Measurements from ENCODE around the gene TLE7. TPM values are rescaled to one million over a fixed set of nuclear protein-coding genes. Genes with fewer than 3 reads are reported as not detected.

TLE7 gene
- total RNA-seq, 4 donors from 2014 or later, result not detected

GRCh38 chr16:71428883-71429282 is 13.0 kb downstream of the TLE7 start:
- DNase-seq (ENCODE audit: extremely low spot score), result no peak
- H3K27ac ChIP-seq (replicated peaks in 1 of 4), result no peak overlapping the region
- WGBS, result 88% methylated on average over 2 of the region's 2 CpGs
- intact Hi-C loops (cut with DNase I), result no loop called here
- TF ChIP-seq CTCF (IDR thresholded peaks at IDR 0.05) (no peak), EP300 (IDR thresholded peaks at IDR 0.05) (no peak), POLR2AphosphoS5 (IDR thresholded peaks at IDR 0.05) (no peak)
- H3K9me3 ChIP-seq, result peaks cover 0 to 8% (median 2%) of the 10 kb centered on the region in 4 donors
- H3K27me3 ChIP-seq, result peaks cover 0 to 75% (median 9%) of the 10 kb centered on the region in 4 donors
- H3K36me3 ChIP-seq, result no peaks in the 10 kb centered on the region
- peaks cover 0 to 4% (median 0%) of the 10 kb centered on the region in 4 donors for H3K4me1 ChIP-seq
- no peak overlapping the region for H3K4me3 ChIP-seq

- DNase-seq (ENCODE audit: extremely low spot score), result no peak
- peaks cover 0 to 4% (median 0%) of the 10 kb centered on the region in 4 donors for H3K4me1 ChIP-seq
- H3K4me3 ChIP-seq, result no peak overlapping the region
- H3K9me3 ChIP-seq, result peaks cover 0 to 8% (median 2%) of the 10 kb centered on the region in 4 donors
- no peaks in the 10 kb centered on the region for H3K36me3 ChIP-seq
- H3K27me3 ChIP-seq, result peaks cover 0 to 80% (median 9%) of the 10 kb centered on the region in 4 donors
- H3K27ac ChIP-seq (replicated peaks in 1 of 4), result no peak overlapping the region
- intact Hi-C loops (cut with DNase I), result no loop called here
- TF ChIP-seq EP300 (IDR thresholded peaks at IDR 0.05), result no peak
- TF ChIP-seq CTCF (IDR thresholded peaks at IDR 0.05), result no peak
These were observed 13.5 kb downstream of the TLE7 start for GRCh38 chr16:71428385-71428784.

GRCh38 chr16:71426880-71427615 is 14.8 kb downstream of the TLE7 start:
- intact Hi-C loops (cut with DNase I), result no loop called here
- Histone ChIP-seq H3K4me3 (no peak overlapping the region), H3K27me3 (peaks cover 0 to 81% (median 9%) of the 10 kb centered on the region in 4 donors), H3K9me3 (peaks cover 0 to 8% (median 2%) of the 10 kb centered on the region in 4 donors), H3K4me1 (peaks cover 0 to 4% (median 0%) of the 10 kb centered on the region in 4 donors), H3K27ac (replicated peaks in 1 of 4) (no peak overlapping the region), H3K36me3 (no peaks in the 10 kb centered on the region)
- TF ChIP-seq POLR2AphosphoS5 (IDR thresholded peaks at IDR 0.05), result no peak
- TF ChIP-seq CTCF (IDR thresholded peaks at IDR 0.05), result no peak
- TF ChIP-seq POLR2A (IDR thresholded peaks at IDR 0.05; ENCODE audit: low read depth), result no peak
- no peak for TF ChIP-seq EP300 (IDR thresholded peaks at IDR 0.05)
- DNase-seq (ENCODE audit: extremely low spot score), result no peak
- WGBS, result 70% methylated on average over 12 of the region's 12 CpGs

GRCh38 chr16:71426069-71426879 is 15.6 kb downstream of the TLE7 start:
- Histone ChIP-seq H3K36me3 (no peaks in the 10 kb centered on the region), H3K4me1 (peaks cover 0 to 4% (median 0%) of the 10 kb centered on the region in 4 donors), H3K27me3 (peaks cover 0 to 77% (median 9%) of the 10 kb centered on the region in 4 donors), H3K4me3 (peak overlapping the region in 1 of 4 donors; percentile 18), H3K27ac (replicated peaks in 1 of 4) (no peak overlapping the region), H3K9me3 (peaks cover 0 to 8% (median 2%) of the 10 kb centered on the region in 4 donors)
- WGBS, result 6% methylated on average over 28 of the region's 48 CpGs
- no peak for TF ChIP-seq EP300 (IDR thresholded peaks at IDR 0.05)
- no peak for TF ChIP-seq CTCF (IDR thresholded peaks at IDR 0.05)
- TF ChIP-seq POLR2A (IDR thresholded peaks at IDR 0.05; ENCODE audit: low read depth), result no peak
- no peak for TF ChIP-seq POLR2AphosphoS5 (IDR thresholded peaks at IDR 0.05)
- no peak for DNase-seq (ENCODE audit: extremely low spot score)
- intact Hi-C loops (cut with DNase I), result no loop called here

Measured in esophagus muscularis mucosa (tissue), 4 donors.